Prostate gland (tissue), 2 donors: ENCODE measurements around the gene GOLGA5. TPM values are rescaled to one million over a fixed set of nuclear protein-coding genes. Genes with fewer than 3 reads are reported as not detected.

Experiments
- DNase-seq: peaks from one replicate; pipeline ENCODE4 v3.0.0-alpha.2; 2019; ENCODE audit warnings: low spot score
- H3K27ac ChIP-seq, 2 donors: fragments of 200-600 bp; sonication (generic); 2 replicates each; pipeline ENCODE4 v1.5.1; 2017 to 2019
- H3K27me3 ChIP-seq: fragments of 200-600 bp; sonication (generic); replicated peaks from 2 replicates; pipeline ENCODE4 v1.5.1; 2019; ENCODE audit not compliant: insufficient read depth
- H3K36me3 ChIP-seq, 2 donors: fragments of 200-600 bp; sonication (generic); 1 replicate in 1 of 2; 2 replicates in 1 of 2; pipeline versions ENCODE4 v1.5.1 to v1.8.1; 2017 to 2019
- H3K4me1 ChIP-seq: fragments of 200-600 bp; sonication (generic); replicated peaks from 2 replicates; pipeline ENCODE4 v1.5.1; 2019
- H3K4me3 ChIP-seq, 2 donors: fragments of 200-600 bp; sonication (generic); 2 replicates each; pipeline ENCODE4 v1.5.1; 2017 to 2019
- H3K9me3 ChIP-seq: fragments of 200-600 bp; sonication (generic); 2 replicates; pipeline ENCODE4 v1.5.1; 2017
- POLR2A ChIP-seq: fragments of 450-650 bp; IDR thresholded peaks from one replicate; pipeline ENCODE4 v1.6.1; 2016; ENCODE audit warnings: antibody characterized with exemption, mild to moderate bottlenecking
- POLR2AphosphoS5 ChIP-seq: sonication (generic); formaldehyde crosslinking; IDR thresholded peaks from one replicate; pipeline ENCODE4 v1.6.1; 2017; ENCODE audit warnings: antibody characterized with exemption
- WGBS: methylation state at CpG from one replicate; pipeline ENCODE4 v1.1.5; 2018; 5-methylcytosine and 5-hydroxymethylcytosine counted together
- intact Hi-C: fragments of 100-400 bp; cut with DNase I; formaldehyde crosslinking; loops from one replicate; pipeline ENCODE4 v1.14.2; 2022
- total RNA-seq, 2 donors: library from RNA; depleted of rRNA; stranded (reverse); fragments of >200 nt; gene quantifications; one replicate each; pipeline ENCODE4 v1.1.0, GENCODE V29; 2016
- TF ChIP-seq, protein P1 (sequence below), 4 experiments: fragments of 200-600 bp in 2 of 4; fragments of 450-650 bp in 2 of 4; sonication (generic) in 2 of 4; IDR thresholded peaks; 1 replicate in 3 of 4; 2 replicates in 1 of 4; pipeline ENCODE4 v1.5.1; 2016 to 2019; ENCODE audit warnings: antibody characterized with exemption in 4 of 4, mild to moderate bottlenecking in 2 of 4, moderate library complexity in 2 of 4

GOLGA5 gene
- total RNA-seq, 2 donors from 2014 or later = 63.5 to 69.5 TPM

DNA sequence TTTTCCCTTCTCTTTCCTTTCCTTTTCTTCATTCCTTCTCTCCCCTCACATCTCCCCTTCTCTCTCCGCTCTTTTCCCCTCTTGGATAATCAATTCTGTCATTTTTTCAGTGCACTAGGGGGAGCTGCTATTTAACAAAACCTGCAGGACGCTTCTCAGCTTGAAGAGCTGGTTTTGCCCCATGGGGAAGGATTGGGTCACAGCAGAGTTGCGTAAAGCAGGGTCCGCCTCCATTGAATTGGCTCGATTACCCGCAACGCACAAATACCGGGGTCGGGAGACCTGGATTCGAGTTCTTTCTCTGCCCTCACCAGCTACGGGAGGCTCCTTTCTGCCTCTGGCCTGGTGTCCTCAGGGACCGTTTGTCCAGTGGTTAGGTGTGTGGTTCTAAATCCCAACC, 86.7 kb downstream of the GOLGA5 start:
- intact Hi-C loops = no loop called here
- H3K4me3 ChIP-seq = no peak overlapping the region
- H3K9me3 ChIP-seq = no peaks in the 10 kb centered on the region
- 23% methylated on average over 12 of the region's 12 CpGs for WGBS
- H3K36me3 ChIP-seq = no peaks in the 10 kb centered on the region
- TF ChIP-seq, protein P1, sequence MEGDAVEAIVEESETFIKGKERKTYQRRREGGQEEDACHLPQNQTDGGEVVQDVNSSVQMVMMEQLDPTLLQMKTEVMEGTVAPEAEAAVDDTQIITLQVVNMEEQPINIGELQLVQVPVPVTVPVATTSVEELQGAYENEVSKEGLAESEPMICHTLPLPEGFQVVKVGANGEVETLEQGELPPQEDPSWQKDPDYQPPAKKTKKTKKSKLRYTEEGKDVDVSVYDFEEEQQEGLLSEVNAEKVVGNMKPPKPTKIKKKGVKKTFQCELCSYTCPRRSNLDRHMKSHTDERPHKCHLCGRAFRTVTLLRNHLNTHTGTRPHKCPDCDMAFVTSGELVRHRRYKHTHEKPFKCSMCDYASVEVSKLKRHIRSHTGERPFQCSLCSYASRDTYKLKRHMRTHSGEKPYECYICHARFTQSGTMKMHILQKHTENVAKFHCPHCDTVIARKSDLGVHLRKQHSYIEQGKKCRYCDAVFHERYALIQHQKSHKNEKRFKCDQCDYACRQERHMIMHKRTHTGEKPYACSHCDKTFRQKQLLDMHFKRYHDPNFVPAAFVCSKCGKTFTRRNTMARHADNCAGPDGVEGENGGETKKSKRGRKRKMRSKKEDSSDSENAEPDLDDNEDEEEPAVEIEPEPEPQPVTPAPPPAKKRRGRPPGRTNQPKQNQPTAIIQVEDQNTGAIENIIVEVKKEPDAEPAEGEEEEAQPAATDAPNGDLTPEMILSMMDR (IDR thresholded peaks at IDR 0.05) = peak in 2 of 4 experiments; percentile 52 to 61
- no peak for TF ChIP-seq POLR2A
- no peaks in the 10 kb centered on the region for H3K4me1 ChIP-seq
- DNase-seq = peak; percentile 22
- H3K27me3 ChIP-seq = no peaks in the 10 kb centered on the region
- no peak overlapping the region for H3K27ac ChIP-seq

- DNase-seq = no peak
- Histone ChIP-seq H3K4me3 (no peak overlapping the region), H3K27me3 (no peaks in the 10 kb centered on the region), H3K4me1 (no peaks in the 10 kb centered on the region), H3K9me3 (no peaks in the 10 kb centered on the region), H3K36me3 (no peaks in the 10 kb centered on the region), H3K27ac (no peak overlapping the region)
- intact Hi-C loops = no loop called here
- WGBS = 94% methylated on average over 5 of the region's 5 CpGs
- TF ChIP-seq POLR2A (no peak), POLR2AphosphoS5 (no peak)
- TF ChIP-seq, protein P1 (IDR thresholded peaks at IDR 0.05) = no peak
These were observed 89.0 kb downstream of the GOLGA5 start for GRCh38 chr14:92883066-92883465.

DNA sequence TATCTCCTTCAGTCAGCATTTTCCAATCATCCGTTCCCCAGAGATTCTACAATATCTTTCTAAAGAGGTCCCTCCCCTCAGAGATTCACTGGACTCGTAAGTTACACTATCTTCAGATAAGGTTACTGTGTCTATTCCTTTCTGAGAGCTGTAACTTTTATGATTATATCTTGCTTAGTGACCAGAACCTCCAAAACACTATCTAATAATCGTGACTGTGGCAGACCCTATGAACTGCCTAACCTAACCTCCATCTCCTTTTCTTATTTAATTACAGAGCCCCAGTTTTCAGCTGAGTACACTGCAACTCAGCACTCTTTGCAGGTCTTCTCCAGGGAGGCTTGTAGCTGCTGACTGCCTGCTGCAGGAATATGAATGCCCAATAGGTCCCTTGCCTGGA, 90.3 kb downstream of the GOLGA5 start:
- H3K27ac ChIP-seq = no peak overlapping the region
- TF ChIP-seq POLR2AphosphoS5 (no peak), POLR2A (no peak)
- TF ChIP-seq, protein P1 (IDR thresholded peaks at IDR 0.05) = no peak
- no peaks in the 10 kb centered on the region for H3K27me3 ChIP-seq
- no peaks in the 10 kb centered on the region for H3K36me3 ChIP-seq
- H3K4me3 ChIP-seq = no peak overlapping the region
- no peak for DNase-seq
- intact Hi-C loops = no loop called here
- H3K9me3 ChIP-seq = no peaks in the 10 kb centered on the region
- H3K4me1 ChIP-seq = no peaks in the 10 kb centered on the region
- WGBS = 55% methylated on average over 3 of the region's 3 CpGs

- no peak overlapping the region for H3K27ac ChIP-seq
- no peak overlapping the region for H3K4me3 ChIP-seq
- no peaks in the 10 kb centered on the region for H3K4me1 ChIP-seq
- TF ChIP-seq POLR2AphosphoS5 (no peak), POLR2A (no peak)
- TF ChIP-seq, protein P1 (IDR thresholded peaks at IDR 0.05) = no peak
- no peak for DNase-seq
- no peaks in the 10 kb centered on the region for H3K27me3 ChIP-seq
- H3K9me3 ChIP-seq = no peaks in the 10 kb centered on the region
- WGBS = 73% methylated on average over 8 of the region's 8 CpGs
- intact Hi-C loops = no loop called here
- H3K36me3 ChIP-seq = no peaks in the 10 kb centered on the region
These were observed 91.4 kb downstream of the GOLGA5 start for GRCh38 chr14:92885279-92886061.

- Histone ChIP-seq H3K27me3 (no peaks in the 10 kb centered on the region), H3K27ac (no peak overlapping the region), H3K4me1 (no peaks in the 10 kb centered on the region), H3K4me3 (no peak overlapping the region), H3K9me3 (no peaks in the 10 kb centered on the region), H3K36me3 (no peaks in the 10 kb centered on the region)
- intact Hi-C loops = no loop called here
- TF ChIP-seq POLR2AphosphoS5 (no peak), POLR2A (no peak)
- TF ChIP-seq, protein P1 (IDR thresholded peaks at IDR 0.05) = no peak
- 51% methylated on average over 11 of the region's 11 CpGs for WGBS
- no peak for DNase-seq
These were observed 92.2 kb downstream of the GOLGA5 start for GRCh38 chr14:92886337-92886736.
